HG03064 (cell line): Measurements from ENCODE around the gene PYCR2.
"Not testable (repeated sequence)": the region's sequence is repeated elsewhere in the genome, so short reads cannot be mapped to it uniquely, and the experiment has no call there.

ENCODE experiments used
- ATAC-seq: cut with Tn5 transposase; IDR thresholded peaks from one replicate; pipeline ENCODE4 v1.9.1; 2021; ENCODE audit warnings: low read depth; ENCODE audit not compliant: unreplicated experiment

PYCR2 gene

GRCh38 chr1:225896494-225896893, 27.6 kb downstream of the PYCR2 start:
- no peak for ATAC-seq

GRCh38 chr1:225892307-225892706, 31.7 kb downstream of the PYCR2 start:
- no peak for ATAC-seq

GRCh38 chr1:225891229-225891972, 32.6 kb downstream of the PYCR2 start:
- ATAC-seq = no peak

- ATAC-seq = no peak
These were observed 33.5 kb downstream of the PYCR2 start for GRCh38 chr1:225890346-225891228.

GRCh38 chr1:225889743-225890142, 34.3 kb downstream of the PYCR2 start:
- no peak for ATAC-seq

- no peak for ATAC-seq
These were observed 35.0 kb downstream of the PYCR2 start, which contains the start of gene LEFTY1 for GRCh38 chr1:225888898-225889601. LEFTY1 (minus strand) TSS chr1:225889146; CDS start chr1:225889066, 80 bp downstream.

DNA sequence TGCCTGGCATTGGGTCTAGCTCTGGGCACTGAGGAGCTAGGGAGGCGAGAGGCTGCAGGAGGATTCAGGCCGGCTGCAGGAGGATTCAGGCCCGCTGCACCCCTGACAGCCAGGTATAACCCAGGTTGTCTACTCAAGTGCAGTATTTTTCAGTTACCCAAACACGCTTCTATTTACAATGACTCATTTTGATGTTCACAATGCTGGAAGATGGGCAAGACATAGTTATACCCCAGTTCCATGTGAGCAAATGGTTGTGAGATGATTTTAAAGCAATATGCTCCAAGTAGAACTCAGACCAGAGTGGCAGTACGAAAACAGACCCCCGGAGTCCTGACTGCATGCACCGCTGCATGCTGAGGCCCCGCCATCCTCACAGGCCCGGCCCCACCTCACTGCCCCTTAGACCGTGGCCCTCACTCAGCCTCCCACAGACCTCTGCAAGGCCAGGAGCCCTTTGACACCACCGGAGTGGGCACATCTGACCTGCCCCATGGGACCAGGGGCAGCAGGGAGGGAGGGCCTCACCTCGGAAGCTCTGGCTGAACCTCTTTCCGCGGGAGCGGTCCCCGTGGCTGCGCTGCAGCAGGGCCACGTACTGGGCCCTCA, 35.7 kb downstream of the PYCR2 start:
- ATAC-seq = no peak

GRCh38 chr1:225887554-225888288, 36.3 kb downstream of the PYCR2 start:
- not testable (repeated sequence) for ATAC-seq

DNA sequence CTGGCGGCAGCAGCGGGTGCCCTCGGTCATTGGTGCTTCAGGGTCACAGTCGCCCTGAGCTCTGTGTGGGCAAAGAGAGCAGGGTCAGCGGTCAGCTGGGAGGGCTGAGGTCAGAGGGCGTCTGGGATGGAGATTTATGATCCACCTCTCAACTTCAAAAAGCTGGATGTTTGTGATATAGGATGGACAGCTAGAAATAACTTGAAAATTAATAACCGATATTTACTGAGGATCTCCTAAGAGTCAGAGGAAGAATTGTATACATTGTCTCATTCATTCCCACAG, 37.1 kb downstream of the PYCR2 start:
- no peak for ATAC-seq

- ATAC-seq = no peak
These were observed 37.7 kb downstream of the PYCR2 start for GRCh38 chr1:225886159-225887029.

DNA sequence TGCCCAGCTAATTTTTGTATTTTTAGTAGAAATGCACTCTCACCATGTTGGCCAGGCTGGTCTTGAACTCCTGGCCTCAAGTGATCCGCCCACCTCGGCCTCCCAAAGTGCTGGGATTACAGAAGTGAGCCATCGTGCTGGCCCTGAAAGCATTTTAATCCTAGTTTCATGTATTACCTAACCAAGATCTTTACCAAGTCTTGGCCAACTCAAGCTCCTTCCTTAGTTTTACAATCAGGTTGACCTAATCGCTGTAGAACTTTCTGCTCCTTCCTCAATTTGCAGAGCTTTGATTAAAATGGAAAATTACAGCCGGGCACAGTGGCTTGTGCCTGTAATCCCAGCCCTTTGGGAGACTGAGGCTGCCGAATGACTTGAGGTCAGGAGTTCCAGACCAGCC, 38.7 kb downstream of the PYCR2 start:
- no peak for ATAC-seq

DNA sequence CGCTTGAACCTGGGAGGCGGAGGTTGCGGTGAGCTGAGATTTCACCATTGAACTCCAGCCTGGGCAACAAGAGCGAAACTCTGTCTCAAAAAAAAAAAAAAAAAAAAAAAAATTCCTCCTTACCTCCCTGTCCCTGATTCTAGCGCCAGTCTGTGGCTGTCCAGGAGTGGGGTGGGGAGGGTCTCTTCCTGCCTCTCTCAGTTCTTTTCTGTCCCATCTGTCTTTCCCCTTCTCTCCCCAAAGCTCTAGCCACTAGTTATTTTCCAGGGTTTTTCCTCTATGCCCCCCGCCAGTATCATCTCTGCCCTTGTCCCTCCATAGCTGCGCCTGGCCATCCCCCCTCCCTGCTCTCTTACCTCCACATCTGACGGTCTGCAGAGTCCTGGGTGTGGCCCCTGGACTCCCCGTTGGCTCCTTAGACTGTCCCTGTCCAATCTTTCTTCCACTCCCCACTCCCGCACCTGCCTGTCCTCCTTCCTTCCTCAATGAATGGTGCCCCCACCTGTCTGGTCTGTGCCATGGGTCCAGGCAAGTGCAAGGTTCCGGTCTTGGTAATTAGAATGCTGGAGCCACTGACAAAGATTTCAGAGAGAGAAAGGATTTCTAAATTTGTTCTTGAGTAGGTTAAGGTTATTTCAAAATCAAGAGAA, 40.3 kb downstream of the PYCR2 start:
- no peak for ATAC-seq

DNA sequence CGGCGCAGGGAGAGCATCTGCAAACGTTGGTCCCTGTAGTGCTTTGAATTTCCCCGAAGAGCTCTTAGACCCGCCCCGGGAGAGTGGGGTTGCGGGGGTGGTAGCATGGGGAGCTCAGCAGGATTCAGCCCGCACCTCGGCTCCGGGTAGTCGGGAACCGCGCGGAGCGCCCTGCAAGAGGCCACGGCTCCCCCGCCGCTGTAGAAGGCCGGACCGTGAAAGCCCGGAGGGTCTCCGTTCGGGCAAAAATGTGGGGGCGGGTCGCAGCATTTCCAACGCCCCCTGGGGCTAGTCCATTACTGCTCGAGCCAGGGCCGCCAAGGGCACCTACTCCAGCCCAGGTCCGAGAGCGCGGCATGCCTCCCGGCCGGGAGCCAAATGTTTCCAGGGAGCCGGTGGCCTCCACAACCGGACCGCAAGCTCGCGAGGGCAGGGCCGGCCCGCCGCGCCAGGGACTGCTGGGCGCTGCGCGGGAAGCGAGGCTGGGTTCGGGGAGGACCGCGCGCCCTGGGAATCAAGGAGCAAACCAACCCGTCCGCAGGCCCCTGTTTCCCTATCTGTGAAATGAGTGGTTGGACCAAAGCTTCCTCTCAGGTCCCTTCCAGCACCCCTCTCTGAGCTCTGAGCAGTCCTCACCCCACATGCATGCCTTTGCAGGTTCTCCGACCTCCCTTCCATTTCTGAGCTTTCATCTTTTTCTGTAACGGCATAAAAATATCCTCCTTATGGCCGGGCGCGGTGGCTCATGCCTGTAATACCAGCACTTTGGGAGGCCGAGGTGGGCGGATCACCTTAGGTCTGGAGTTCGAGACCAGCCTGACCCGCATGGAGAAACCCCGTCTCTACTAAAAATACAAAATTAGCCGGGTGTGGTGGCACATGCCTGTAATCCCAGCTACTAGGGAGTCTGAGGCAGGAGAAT, 41.1 kb downstream of the PYCR2 start:
- peak; percentile 23 for ATAC-seq

- peak; percentile 64 for ATAC-seq
These were observed 41.9 kb downstream of the PYCR2 start, which contains the start of gene TMEM63A for GRCh38 chr1:225881959-225882693. TMEM63A (minus strand) TSS chr1:225882380; CDS start chr1:225877580, 4,800 bp downstream.

- ATAC-seq = peak; percentile 31
These were observed 42.7 kb downstream of the PYCR2 start for GRCh38 chr1:225881081-225881958.

GRCh38 chr1:225880636-225881035, 43.4 kb downstream of the PYCR2 start:
- no peak for ATAC-seq
